GM23338 (cell line): ENCODE data around the gene ARID1B. TPM values are rescaled to one million over a fixed set of nuclear protein-coding genes. Genes with fewer than 3 reads are reported as not detected.

ENCODE experiments used
- ATAC-seq: fragments of 200-7000 bp; cut with Tn5 transposase; 3 replicates; pipeline ENCODE4 v1.9.1; 2020
- DNase-seq: peaks from one replicate; pipeline ENCODE4 v3.0.0-alpha.2; 2015; ENCODE audit warnings: low spot score
- H2AFZ ChIP-seq: fragments of 200-600 bp; sonication (generic); 2 replicates; pipeline ENCODE4 v1.8.0; 2016; ENCODE audit warnings: antibody characterized with exemption, mild to moderate bottlenecking, moderate library complexity
- H3F3A ChIP-seq: fragments of 200-600 bp; sonication (generic); replicated peaks from 2 replicates; pipeline ENCODE4 v1.8.0; 2017; ENCODE audit warnings: antibody characterized with exemption, mixed run types, low read depth
- H3K27ac ChIP-seq: fragments of 200-600 bp; sonication (generic); 2 replicates; pipeline ENCODE4 v1.6.1; 2016; ENCODE audit warnings: low read depth
- H3K27me3 ChIP-seq: fragments of 200-600 bp; sonication (generic); 2 replicates; pipeline ENCODE4 v1.8.0; 2016; ENCODE audit warnings: mild to moderate bottlenecking, mixed run types, moderate library complexity; ENCODE audit not compliant: insufficient read depth
- H3K36me3 ChIP-seq: fragments of 200-600 bp; sonication (generic); 2 replicates; pipeline ENCODE4 v1.8.0; 2016; ENCODE audit warnings: mild to moderate bottlenecking; ENCODE audit not compliant: insufficient read depth
- H3K4me1 ChIP-seq: fragments of 200-600 bp; sonication (generic); 2 replicates; pipeline ENCODE4 v1.8.0; 2016; ENCODE audit warnings: mild to moderate bottlenecking, moderate library complexity; ENCODE audit not compliant: insufficient read depth
- H3K4me2 ChIP-seq: fragments of 200-600 bp; sonication (generic); 2 replicates; pipeline ENCODE4 v1.7.1; 2017; ENCODE audit warnings: mixed run types
- H3K4me3 ChIP-seq: fragments of 200-600 bp; sonication (generic); 2 replicates; pipeline ENCODE4 v1.6.1; 2016; ENCODE audit warnings: mixed run types
- H3K79me2 ChIP-seq: fragments of 200-600 bp; sonication (generic); replicated peaks from 2 replicates; pipeline ENCODE4 v1.8.0; 2017; ENCODE audit warnings: mild to moderate bottlenecking; ENCODE audit not compliant: insufficient read depth
- H3K9me2 ChIP-seq: fragments of 200-600 bp; sonication (generic); 2 replicates; pipeline ENCODE4 v1.8.0; 2017; ENCODE audit not compliant: insufficient read depth
- H4K20me1 ChIP-seq: fragments of 200-600 bp; sonication (generic); replicated peaks from 2 replicates; pipeline ENCODE4 v1.8.0; 2017; ENCODE audit warnings: mild to moderate bottlenecking; ENCODE audit not compliant: insufficient read depth
- H3K27ac Mint-ChIP-seq: 2 replicates; pipeline ENCODE4 v1.8.0; 2020; ENCODE audit warnings: inconsistent platforms, mild to moderate bottlenecking, moderate library complexity, mixed read lengths
- H3K27me3 Mint-ChIP-seq: 3 replicates; pipeline ENCODE4 v1.8.0; 2022; ENCODE audit warnings: low read depth, mild to moderate bottlenecking, moderate library complexity, mixed read lengths, inconsistent platforms; ENCODE audit not compliant: insufficient read depth, poor library complexity
- H3K36me3 Mint-ChIP-seq: 3 replicates; pipeline ENCODE4 v1.8.0; 2021; ENCODE audit warnings: low read depth, mild to moderate bottlenecking, inconsistent platforms, moderate library complexity, mixed read lengths
- H3K4me1 Mint-ChIP-seq: 3 replicates; pipeline ENCODE4 v1.8.0; 2020; ENCODE audit warnings: mild to moderate bottlenecking, inconsistent platforms, mixed read lengths
- H3K4me3 Mint-ChIP-seq: 3 replicates; pipeline ENCODE4 v1.8.0; 2021; ENCODE audit warnings: moderate library complexity, mild to moderate bottlenecking, inconsistent platforms, mixed read lengths
- H3K9me3 Mint-ChIP-seq: 3 replicates; pipeline ENCODE4 v1.8.0; 2020; ENCODE audit warnings: moderate library complexity, mild to moderate bottlenecking, inconsistent platforms, mixed read lengths
- CREB1 ChIP-seq: fragments of 250-450 bp; sonication (Bioruptor Pico); IDR thresholded peaks from 2 replicates; pipeline ENCODE4 v1.5.0; 2020; ENCODE audit warnings: low read depth, mild to moderate bottlenecking, moderate library complexity
- ETS1 ChIP-seq: IDR thresholded peaks from 2 replicates; pipeline ENCODE4 v1.6.1; 2016; ENCODE audit warnings: antibody characterized with exemption
- EZH2 ChIP-seq: fragments of 200-600 bp; sonication (generic); IDR thresholded peaks from one replicate; pipeline ENCODE4 v1.8.0; 2017; ENCODE audit warnings: antibody characterized with exemption, mild to moderate bottlenecking, low read depth; ENCODE audit not compliant: unreplicated experiment
- EZH2phosphoT487 ChIP-seq: fragments of 200-600 bp; sonication (generic); IDR thresholded peaks from one replicate; pipeline ENCODE4 v1.8.1; 2018; ENCODE audit warnings: antibody characterized with exemption; ENCODE audit not compliant: unreplicated experiment
- JUNB ChIP-seq: IDR thresholded peaks from one replicate; pipeline ENCODE4 v1.6.1; 2016; ENCODE audit warnings: antibody characterized with exemption; ENCODE audit not compliant: unreplicated experiment
- NANOG ChIP-seq: IDR thresholded peaks from 2 replicates; pipeline ENCODE4 v1.6.1; 2016; ENCODE audit warnings: antibody characterized with exemption, borderline replicate concordance
- POLR2AphosphoS5 ChIP-seq: IDR thresholded peaks from 2 replicates; pipeline ENCODE4 v1.6.1; 2016; ENCODE audit warnings: antibody characterized with exemption, low read depth
- REST ChIP-seq: IDR thresholded peaks from one replicate; pipeline ENCODE4 v1.6.1; 2018; ENCODE audit warnings: antibody characterized with exemption; ENCODE audit not compliant: unreplicated experiment
- STAT1 ChIP-seq: IDR thresholded peaks from one replicate; pipeline ENCODE4 v1.6.1; 2016; ENCODE audit warnings: antibody characterized with exemption; ENCODE audit not compliant: unreplicated experiment
- ZNF114 ChIP-seq: fragments of 250-450 bp; sonication (Bioruptor Pico); IDR thresholded peaks from 2 replicates; pipeline ENCODE4 v1.5.0; 2020; ENCODE audit warnings: mild to moderate bottlenecking, moderate library complexity
- ZNF331 ChIP-seq: fragments of 250-450 bp; sonication (Bioruptor Pico); IDR thresholded peaks from 2 replicates; pipeline ENCODE4 v1.5.0; 2020; ENCODE audit warnings: low read depth, mild to moderate bottlenecking, moderate library complexity
- polyA plus RNA-seq: library from polyadenylated mRNA; unstranded; fragments of >200 nt; fragmentation: Nextera tagmentation; extraction: Ambion mirVana; gene quantifications from 2 replicates; pipeline ENCODE4 v1.2.1, GENCODE V29; 2016
- total RNA-seq: library from RNA; depleted of rRNA; stranded (reverse); fragments of >200 nt; shearing (Covaris generic); gene quantifications from 2 replicates; pipeline ENCODE4 v1.2.3, GENCODE V29; 2014
- TF ChIP-seq, protein P1 (sequence below), 2 experiments: fragments of 200-600 bp in 1 of 2; sonication (generic) in 1 of 2; conservative IDR thresholded peaks; 2 replicates each; pipeline versions ENCODE4 v1.5.1 to v1.6.1; 2016 to 2017; ENCODE audit warnings: antibody characterized with exemption in 2 of 2, low read depth in 2 of 2, mild to moderate bottlenecking in 2 of 2, moderate library complexity in 1 of 2

The ARID1B gene
- total and polyA plus RNA-seq, 2 experiments from 2014 or later = 59.3 to 72.2 TPM

GRCh38 chr6:156918647-156919046 is 141.5 kb downstream of the ARID1B start (continued):
- no peak for TF ChIP-seq JUNB
- no peak for TF ChIP-seq STAT1
- TF ChIP-seq CREB1 (CRISPR knock-in tag) = no peak

DNA sequence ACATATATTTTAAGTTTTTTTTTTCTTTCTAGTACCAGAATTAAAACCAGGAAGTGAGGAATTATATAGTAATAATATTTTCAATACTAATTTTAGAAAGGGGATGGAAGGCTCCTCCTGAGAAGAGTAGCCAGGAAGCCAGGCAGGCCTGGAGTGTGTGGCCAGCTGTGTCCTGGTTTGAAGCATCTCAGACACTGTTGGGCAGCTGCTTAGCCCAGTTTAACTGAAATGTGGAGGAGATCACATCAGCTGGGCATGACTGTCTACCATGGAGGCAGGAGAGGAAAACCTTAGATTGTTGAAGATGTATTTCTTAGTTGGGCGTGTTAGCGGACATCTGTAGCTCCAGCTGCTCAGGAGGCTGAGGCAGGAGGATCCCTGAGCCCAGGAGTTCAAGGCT is 142.2 kb downstream of the ARID1B start:
- Mint-ChIP-seq H3K4me3 (no peak overlapping the region), H3K9me3 (no peaks in the 10 kb centered on the region), H3K27ac (no peak overlapping the region), H3K36me3 (peaks cover 3% of the 10 kb centered on the region; the same call in 1 of the 3 replicates), H3K4me1 (peaks cover 60% of the 10 kb centered on the region), H3K27me3 (peaks cover 6% of the 10 kb centered on the region)
- no peak for DNase-seq
- Histone ChIP-seq H3K79me2 (peaks cover 81% of the 10 kb centered on the region), H3K27ac (no peak overlapping the region), H3K4me3 (no peak overlapping the region), H3F3A (no peaks in the 10 kb centered on the region), H3K27me3 (no peaks in the 10 kb centered on the region), H3K4me1 (peaks cover 41% of the 10 kb centered on the region), H4K20me1 (no peaks in the 10 kb centered on the region), H2AFZ (no peak overlapping the region), H3K36me3 (no peaks in the 10 kb centered on the region), H3K4me2 (0 out of 2 replicates have a peak overlapping the region, but pooled peaks have one; percentile 58), H3K9me2 (no peaks in the 10 kb centered on the region)
- no peak for ATAC-seq
- TF ChIP-seq ZNF331 (CRISPR knock-in tag) (no peak), CREB1 (CRISPR knock-in tag) (no peak), STAT1 (no peak), ETS1 (no peak), POLR2AphosphoS5 (no peak), EZH2 (no peak), NANOG (no peak)
- TF ChIP-seq, protein P1, sequence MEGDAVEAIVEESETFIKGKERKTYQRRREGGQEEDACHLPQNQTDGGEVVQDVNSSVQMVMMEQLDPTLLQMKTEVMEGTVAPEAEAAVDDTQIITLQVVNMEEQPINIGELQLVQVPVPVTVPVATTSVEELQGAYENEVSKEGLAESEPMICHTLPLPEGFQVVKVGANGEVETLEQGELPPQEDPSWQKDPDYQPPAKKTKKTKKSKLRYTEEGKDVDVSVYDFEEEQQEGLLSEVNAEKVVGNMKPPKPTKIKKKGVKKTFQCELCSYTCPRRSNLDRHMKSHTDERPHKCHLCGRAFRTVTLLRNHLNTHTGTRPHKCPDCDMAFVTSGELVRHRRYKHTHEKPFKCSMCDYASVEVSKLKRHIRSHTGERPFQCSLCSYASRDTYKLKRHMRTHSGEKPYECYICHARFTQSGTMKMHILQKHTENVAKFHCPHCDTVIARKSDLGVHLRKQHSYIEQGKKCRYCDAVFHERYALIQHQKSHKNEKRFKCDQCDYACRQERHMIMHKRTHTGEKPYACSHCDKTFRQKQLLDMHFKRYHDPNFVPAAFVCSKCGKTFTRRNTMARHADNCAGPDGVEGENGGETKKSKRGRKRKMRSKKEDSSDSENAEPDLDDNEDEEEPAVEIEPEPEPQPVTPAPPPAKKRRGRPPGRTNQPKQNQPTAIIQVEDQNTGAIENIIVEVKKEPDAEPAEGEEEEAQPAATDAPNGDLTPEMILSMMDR (conservative IDR thresholded peaks at IDR 0.05; ENCODE audit: low read depth in 2 of 2) = no peak

DNA sequence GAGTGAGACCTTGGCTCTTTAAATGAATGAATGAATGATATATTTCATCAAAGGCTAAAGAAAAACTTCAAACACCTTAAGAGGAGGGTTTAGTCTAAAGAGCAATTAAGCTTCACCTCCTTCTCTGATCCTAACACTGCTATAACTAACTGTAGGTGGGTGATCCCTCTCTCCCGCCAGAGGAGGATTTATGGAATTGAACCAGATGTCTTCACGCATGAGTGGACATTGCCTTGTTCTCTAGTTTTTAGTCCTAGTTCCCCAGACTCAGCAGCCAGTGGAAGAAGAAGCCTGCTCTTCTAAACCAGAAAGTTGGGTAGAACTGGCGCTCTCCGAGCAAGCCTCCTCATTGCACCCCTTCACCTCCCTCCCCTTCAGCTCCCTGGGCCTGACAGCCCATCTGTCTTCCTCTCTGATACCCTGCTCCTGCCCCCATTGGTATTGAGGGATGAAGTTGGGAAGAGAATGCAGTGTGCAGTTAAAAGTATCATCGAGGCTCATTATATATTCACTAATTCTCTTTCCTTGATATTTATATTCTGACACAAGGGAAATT is 142.7 kb downstream of the ARID1B start:
- Histone ChIP-seq H3F3A (no peaks in the 10 kb centered on the region), H3K4me2 (peak overlapping the region; percentile 58), H2AFZ (no peak overlapping the region), H3K27ac (peak overlapping the region; percentile 46), H3K9me2 (no peaks in the 10 kb centered on the region), H4K20me1 (no peaks in the 10 kb centered on the region), H3K4me1 (peaks cover 46% of the 10 kb centered on the region), H3K36me3 (no peaks in the 10 kb centered on the region), H3K4me3 (no peak overlapping the region), H3K79me2 (peaks cover 81% of the 10 kb centered on the region), H3K27me3 (no peaks in the 10 kb centered on the region)
- no peaks in the 10 kb centered on the region for H3K9me3 Mint-ChIP-seq
- no peak overlapping the region for H3K27ac Mint-ChIP-seq
- ATAC-seq (peak; percentile 57), DNase-seq (no peak)
- H3K36me3 Mint-ChIP-seq = 0 out of 3 replicates have a peak, but pooled peaks cover 3% of the 10 kb centered on the region
- peak overlapping the region; percentile 5; the same call in 1 of the 3 replicates for H3K4me3 Mint-ChIP-seq
- no peak for TF ChIP-seq REST
- TF ChIP-seq CREB1 (CRISPR knock-in tag) = no peak
- TF ChIP-seq POLR2AphosphoS5 = no peak
- TF ChIP-seq EZH2 = no peak
- no peak for TF ChIP-seq EZH2phosphoT487
- TF ChIP-seq ZNF331 (CRISPR knock-in tag) = no peak
- no peak for TF ChIP-seq JUNB
- TF ChIP-seq NANOG = no peak
- no peak for TF ChIP-seq ZNF114 (CRISPR knock-in tag)
- TF ChIP-seq, protein P1 (conservative IDR thresholded peaks at IDR 0.05; ENCODE audit: low read depth in 2 of 2) = no peak
- H3K27me3 Mint-ChIP-seq = peaks cover 6% of the 10 kb centered on the region
- H3K4me1 Mint-ChIP-seq = peaks cover 59% of the 10 kb centered on the region
